Measurements from ENCODE around the gene LTV1. TPM values are rescaled to one million over a fixed set of nuclear protein-coding genes. Genes with fewer than 3 reads are reported as not detected.

The LTV1 gene
- total and polyA plus RNA-seq, 9 of the 15 experiments (the other 6 are each of a cell fraction or from before 2014, with no cell fraction given): 57.9 to 162 (median 119) TPM

DNA sequence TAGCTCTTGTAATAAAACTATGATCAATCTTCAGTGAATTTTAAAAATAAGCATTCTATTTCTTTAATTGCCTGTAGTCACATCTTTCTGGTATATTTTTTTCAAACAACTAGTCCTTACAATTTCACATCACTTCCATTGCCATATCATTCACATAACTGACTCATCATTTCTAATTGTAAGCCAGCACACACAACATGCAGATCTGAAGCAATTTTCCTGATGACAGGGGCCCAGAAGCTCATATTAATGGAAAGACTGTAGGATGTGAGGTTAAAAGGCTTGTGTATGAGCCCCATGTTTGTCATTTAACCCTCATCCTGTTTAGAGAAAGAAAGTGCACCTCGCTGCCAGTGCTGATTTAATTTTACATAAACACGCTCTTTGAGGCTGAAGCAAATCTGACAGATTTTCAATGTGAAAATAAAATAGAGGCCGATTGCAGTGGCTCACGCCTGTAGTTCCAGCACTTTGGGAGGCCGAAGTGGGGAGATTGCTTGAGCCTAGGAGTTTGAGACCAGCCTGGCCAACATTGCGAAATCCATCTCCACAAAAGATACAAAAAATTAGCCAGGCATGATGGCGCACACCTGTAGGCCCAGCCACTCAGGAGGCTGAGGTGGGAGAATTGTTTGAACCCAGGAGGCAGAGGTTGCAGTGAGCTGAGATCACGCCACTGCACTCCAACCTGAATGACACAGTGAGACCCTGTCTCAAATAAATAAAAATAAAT, 40.1 kb upstream of the LTV1 start (continued):
- 0 out of 2 replicates have a peak, but pooled peaks have one; percentile 16 for TF ChIP-seq VEZF1 (CRISPR knock-in tag; IDR thresholded peaks at IDR 0.05)
- TF ChIP-seq MAFG (tag; conservative IDR thresholded peaks at IDR 0.05): peak; percentile 57
- TF ChIP-seq PML (IDR thresholded peaks at IDR 0.05; ENCODE audit: low read length): no peak
- TF ChIP-seq, protein P1, sequence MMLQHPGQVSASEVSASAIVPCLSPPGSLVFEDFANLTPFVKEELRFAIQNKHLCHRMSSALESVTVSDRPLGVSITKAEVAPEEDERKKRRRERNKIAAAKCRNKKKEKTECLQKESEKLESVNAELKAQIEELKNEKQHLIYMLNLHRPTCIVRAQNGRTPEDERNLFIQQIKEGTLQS (IDR thresholded peaks at IDR 0.05): peak; percentile 26; the same call in 1 of the 2 replicates
- TF ChIP-seq, protein P1 (CRISPR knock-in tag; conservative IDR thresholded peaks at IDR 0.05): no peak
- 0 out of 2 replicates have a peak, but pooled peaks have one; percentile 8 for TF ChIP-seq NFE2 (IDR thresholded peaks at IDR 0.05; ENCODE audit: low read depth)
- peak; percentile 51; the same call in 1 of the 2 replicates for TF ChIP-seq CEBPG (CRISPR knock-in tag; IDR thresholded peaks at IDR 0.05)
- TF ChIP-seq CEBPG (tag; conservative IDR thresholded peaks at IDR 0.05 in 1 of 2, IDR thresholded peaks at IDR 0.05 in 1 of 2): peak in 1 of 2 experiments; percentile 84; a peak in 3 of 4 replicates
- TF ChIP-seq MAFF (IDR thresholded peaks at IDR 0.05; ENCODE audit: low read length): peak; percentile 15; the same call in 1 of the 2 replicates
- TF ChIP-seq SMAD3 (CRISPR knock-in tag; conservative IDR thresholded peaks at IDR 0.05): 0 out of 2 replicates have a peak, but pooled peaks have one; percentile 29
- TF ChIP-seq CREM (IDR thresholded peaks at IDR 0.05; ENCODE audit: low read depth): no peak
- TF ChIP-seq MYC (IDR thresholded peaks at IDR 0.05; ENCODE audit: low read depth, low read length): no peak
- TF ChIP-seq MYC (CRISPR knock-in tag; IDR thresholded peaks at IDR 0.05; ENCODE audit: borderline replicate concordance, low read depth): no peak
- TF ChIP-seq C11orf30 (IDR thresholded peaks at IDR 0.05; ENCODE audit: low read depth): peak; percentile 68
